ENCODE results near the gene RYR1.

DNA sequence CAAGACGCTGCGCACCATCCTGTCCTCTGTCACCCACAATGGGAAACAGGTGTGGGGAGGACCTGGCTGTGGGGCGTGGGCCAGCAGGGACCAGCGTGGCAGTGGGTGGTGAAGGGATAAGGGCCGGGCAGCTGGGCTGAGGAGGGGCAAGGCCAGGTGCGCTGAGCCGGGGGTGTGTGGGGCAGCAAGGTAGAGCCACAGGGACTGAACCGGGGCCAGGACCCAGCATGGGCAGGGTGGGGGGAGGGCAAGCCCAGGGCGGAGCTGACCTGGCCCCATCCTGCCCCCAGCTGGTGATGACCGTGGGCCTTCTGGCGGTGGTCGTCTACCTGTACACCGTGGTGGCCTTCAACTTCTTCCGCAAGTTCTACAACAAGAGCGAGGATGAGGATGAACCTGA lies 146.6 kb downstream of the RYR1 start:
- TF ChIP-seq, protein P1, sequence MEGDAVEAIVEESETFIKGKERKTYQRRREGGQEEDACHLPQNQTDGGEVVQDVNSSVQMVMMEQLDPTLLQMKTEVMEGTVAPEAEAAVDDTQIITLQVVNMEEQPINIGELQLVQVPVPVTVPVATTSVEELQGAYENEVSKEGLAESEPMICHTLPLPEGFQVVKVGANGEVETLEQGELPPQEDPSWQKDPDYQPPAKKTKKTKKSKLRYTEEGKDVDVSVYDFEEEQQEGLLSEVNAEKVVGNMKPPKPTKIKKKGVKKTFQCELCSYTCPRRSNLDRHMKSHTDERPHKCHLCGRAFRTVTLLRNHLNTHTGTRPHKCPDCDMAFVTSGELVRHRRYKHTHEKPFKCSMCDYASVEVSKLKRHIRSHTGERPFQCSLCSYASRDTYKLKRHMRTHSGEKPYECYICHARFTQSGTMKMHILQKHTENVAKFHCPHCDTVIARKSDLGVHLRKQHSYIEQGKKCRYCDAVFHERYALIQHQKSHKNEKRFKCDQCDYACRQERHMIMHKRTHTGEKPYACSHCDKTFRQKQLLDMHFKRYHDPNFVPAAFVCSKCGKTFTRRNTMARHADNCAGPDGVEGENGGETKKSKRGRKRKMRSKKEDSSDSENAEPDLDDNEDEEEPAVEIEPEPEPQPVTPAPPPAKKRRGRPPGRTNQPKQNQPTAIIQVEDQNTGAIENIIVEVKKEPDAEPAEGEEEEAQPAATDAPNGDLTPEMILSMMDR (IDR thresholded peaks at IDR 0.05), result no peak
- TF ChIP-seq POLR2A (IDR thresholded peaks at IDR 0.05), result no peak

Measured in transverse colon (tissue), 3 donors.